K562 treated with DMSO at 1 percent for 12 hours (cell line): Measurements from ENCODE around the gene IRF2BPL. TPM values are rescaled to one million over a fixed set of nuclear protein-coding genes. Genes with fewer than 3 reads are reported as not detected.

Experiments used
- total RNA-seq: library from RNA; unstranded; fragments of 300-600 nt; gene quantifications from 2 replicates; pipeline ENCODE4 v1.2.3, GENCODE V29; 2022; ENCODE audit not compliant: insufficient read depth

IRF2BPL gene
- 26.4 and 39.6 TPM in 2 replicates for total RNA-seq

DNA sequence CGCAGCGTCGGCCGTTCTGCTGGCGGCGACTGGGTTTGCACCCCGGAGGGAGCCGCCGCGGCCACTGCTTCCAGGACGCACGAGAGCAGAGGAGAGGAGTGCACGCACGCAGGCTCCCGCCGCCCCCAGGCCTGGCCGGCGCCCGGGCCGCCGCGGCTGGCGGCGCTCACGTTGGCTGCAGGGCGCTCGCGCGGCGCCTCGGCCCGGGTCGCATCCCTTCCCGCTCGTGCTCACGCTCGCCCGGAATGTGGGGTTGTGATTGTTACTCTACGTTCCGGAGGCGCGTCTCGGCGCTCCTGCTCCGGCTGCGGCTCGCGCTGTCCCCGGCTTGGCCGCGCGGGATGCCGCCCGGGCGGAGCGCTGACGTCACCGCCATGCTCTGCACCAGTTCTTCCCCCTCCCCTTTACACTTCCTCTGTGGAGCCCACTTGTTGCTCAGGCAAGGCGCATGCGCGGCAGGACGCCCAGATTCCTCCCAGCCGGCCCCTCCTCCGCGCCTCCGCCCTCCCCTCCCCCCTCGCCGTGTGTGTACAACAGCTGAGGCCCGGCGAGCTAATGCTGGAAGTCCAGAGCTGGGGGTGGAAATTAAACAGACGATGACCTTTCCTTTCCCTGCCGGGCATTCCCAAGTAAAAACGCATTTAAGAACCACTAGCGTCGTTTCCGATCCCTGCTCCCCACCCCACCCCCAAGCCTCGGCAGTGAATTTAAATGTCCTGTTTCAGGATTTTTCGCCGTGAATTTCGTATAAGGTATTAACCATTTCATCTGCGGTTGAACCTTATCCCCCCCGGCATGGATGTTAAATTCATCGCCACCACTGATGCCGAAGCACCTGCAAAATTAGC lies at the start of gene IRF2BPL:
TSS of gene IRF2BPL (minus strand) at position 325 of the 848 bp plus-strand sequence. CDS start 916 bp downstream, outside the sequence.

Other genes with a start within 250 kb of the IRF2BPL start
- 2.2 and 7.0 TPM in 2 replicates for gene ANGEL1, start 215.8 kb downstream of the IRF2BPL start, total RNA-seq
- gene LRRC74A, start 202.3 kb downstream of the IRF2BPL start, total RNA-seq, result not detected in 2 replicates
- 2.1 and 7.7 TPM in 2 replicates for gene CIPC, start 69.5 kb upstream of the IRF2BPL start, total RNA-seq
- not detected in 2 replicates for gene ZDHHC22, start 113.1 kb upstream of the IRF2BPL start, total RNA-seq
- gene TMEM63C, start 153.1 kb upstream of the IRF2BPL start, total RNA-seq, result not detected in 2 replicates
- not detected in 2 replicates for gene NGB, start 242.5 kb upstream of the IRF2BPL start, total RNA-seq